OCI-LY1 (cell line): ENCODE data around the gene NDUFV3.

Experiments
- EZH2 ChIP-seq: fragments of 200-600 bp; sonication (generic), shearing (Covaris generic); IDR thresholded peaks from 2 replicates; pipeline ENCODE4 v1.8.0; 2017; ENCODE audit warnings: borderline replicate concordance, mixed run types, mild to moderate bottlenecking, antibody characterized with exemption, low read length, moderate library complexity, mixed read lengths
- TF ChIP-seq, protein P1 (sequence below): fragments of 200-600 bp; sonication (generic), shearing (Covaris generic); IDR thresholded peaks from 2 replicates; pipeline ENCODE4 v1.5.1; 2017; ENCODE audit warnings: mild to moderate bottlenecking, antibody characterized with exemption, low read length, moderate library complexity, mixed read lengths

DNA sequence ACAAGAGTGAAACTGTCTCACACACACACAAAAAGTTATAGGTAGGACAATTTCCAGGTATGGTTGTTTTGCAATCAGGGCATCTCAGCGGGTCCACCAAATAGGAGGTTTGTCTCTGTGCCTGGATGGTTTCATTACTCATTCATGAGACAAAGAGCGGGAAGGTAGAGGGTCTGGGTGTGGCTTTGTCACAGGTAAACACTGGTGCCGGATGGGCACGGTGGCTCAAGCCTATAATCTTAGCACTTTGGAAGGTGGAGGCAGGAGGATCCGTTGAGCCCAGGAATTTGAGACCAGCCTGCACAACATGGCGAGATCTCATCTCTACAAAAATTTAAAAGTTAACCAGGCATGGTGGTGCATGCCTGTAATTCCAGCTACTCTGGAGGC, 48.6 kb downstream of the NDUFV3 start:
- TF ChIP-seq, protein P1, sequence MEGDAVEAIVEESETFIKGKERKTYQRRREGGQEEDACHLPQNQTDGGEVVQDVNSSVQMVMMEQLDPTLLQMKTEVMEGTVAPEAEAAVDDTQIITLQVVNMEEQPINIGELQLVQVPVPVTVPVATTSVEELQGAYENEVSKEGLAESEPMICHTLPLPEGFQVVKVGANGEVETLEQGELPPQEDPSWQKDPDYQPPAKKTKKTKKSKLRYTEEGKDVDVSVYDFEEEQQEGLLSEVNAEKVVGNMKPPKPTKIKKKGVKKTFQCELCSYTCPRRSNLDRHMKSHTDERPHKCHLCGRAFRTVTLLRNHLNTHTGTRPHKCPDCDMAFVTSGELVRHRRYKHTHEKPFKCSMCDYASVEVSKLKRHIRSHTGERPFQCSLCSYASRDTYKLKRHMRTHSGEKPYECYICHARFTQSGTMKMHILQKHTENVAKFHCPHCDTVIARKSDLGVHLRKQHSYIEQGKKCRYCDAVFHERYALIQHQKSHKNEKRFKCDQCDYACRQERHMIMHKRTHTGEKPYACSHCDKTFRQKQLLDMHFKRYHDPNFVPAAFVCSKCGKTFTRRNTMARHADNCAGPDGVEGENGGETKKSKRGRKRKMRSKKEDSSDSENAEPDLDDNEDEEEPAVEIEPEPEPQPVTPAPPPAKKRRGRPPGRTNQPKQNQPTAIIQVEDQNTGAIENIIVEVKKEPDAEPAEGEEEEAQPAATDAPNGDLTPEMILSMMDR: no peak
- TF ChIP-seq EZH2: no peak
